Measurements from ENCODE around the gene USP40. TPM values are rescaled to one million over a fixed set of nuclear protein-coding genes. Genes with fewer than 3 reads are reported as not detected.

USP40 gene
- total RNA-seq, 1 donor from 2014 or later = 49.8 TPM

DNA sequence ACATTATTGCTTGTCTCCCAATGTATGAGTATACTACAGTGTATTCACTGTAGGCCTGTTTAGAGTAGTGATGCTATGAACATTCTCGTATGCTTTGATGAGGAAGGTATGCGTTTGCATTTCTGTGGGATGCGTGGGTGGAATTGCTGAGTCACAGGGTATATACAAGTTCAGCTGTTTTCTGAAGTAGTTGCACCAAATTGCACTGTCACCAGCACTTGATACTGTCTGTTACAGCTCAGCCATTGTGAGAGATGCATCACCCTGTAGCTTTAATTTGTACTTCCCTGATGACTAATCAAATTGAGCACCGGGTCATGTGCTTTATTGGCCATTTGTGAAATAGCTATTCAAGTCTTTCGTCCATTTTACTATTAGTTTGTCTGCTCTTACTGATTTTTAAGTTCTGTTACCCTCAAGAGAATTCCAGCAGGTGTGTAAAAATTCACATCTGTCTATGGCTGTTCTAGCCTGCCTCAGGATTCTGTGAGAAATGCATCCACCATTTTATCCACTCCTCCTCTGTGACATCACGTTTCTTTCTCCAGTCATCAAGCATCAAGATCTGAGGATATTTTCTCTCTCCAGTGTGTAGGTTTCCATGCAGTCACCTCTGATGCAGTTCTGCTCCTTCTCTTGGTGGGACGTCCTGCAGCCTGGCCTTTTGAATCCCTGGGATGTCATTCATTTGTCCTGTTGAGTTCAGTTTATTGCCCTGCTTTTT, 139.8 kb downstream of the USP40 start:
- Histone ChIP-seq H3K36me3 (ENCODE audit: control insufficient read depth, insufficient read depth, low read length) (no peaks in the 10 kb centered on the region), H3K27me3 (ENCODE audit: control insufficient read depth, insufficient read depth, low read length) (no peaks in the 10 kb centered on the region), H3K4me3 (ENCODE audit: low read depth, low read length) (no peak overlapping the region)
- DNase-seq (ENCODE audit: low read depth) = peak; percentile 54
- TF ChIP-seq, protein P1, sequence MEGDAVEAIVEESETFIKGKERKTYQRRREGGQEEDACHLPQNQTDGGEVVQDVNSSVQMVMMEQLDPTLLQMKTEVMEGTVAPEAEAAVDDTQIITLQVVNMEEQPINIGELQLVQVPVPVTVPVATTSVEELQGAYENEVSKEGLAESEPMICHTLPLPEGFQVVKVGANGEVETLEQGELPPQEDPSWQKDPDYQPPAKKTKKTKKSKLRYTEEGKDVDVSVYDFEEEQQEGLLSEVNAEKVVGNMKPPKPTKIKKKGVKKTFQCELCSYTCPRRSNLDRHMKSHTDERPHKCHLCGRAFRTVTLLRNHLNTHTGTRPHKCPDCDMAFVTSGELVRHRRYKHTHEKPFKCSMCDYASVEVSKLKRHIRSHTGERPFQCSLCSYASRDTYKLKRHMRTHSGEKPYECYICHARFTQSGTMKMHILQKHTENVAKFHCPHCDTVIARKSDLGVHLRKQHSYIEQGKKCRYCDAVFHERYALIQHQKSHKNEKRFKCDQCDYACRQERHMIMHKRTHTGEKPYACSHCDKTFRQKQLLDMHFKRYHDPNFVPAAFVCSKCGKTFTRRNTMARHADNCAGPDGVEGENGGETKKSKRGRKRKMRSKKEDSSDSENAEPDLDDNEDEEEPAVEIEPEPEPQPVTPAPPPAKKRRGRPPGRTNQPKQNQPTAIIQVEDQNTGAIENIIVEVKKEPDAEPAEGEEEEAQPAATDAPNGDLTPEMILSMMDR (IDR thresholded peaks at IDR 0.05; ENCODE audit: insufficient read depth, low read length, poor library complexity, severe bottlenecking) = no peak

Other genes starting within 250 kb of the USP40 start
- 15.3 and 16.0 TPM in 2 replicates for gene DGKD, start 212.3 kb downstream of the USP40 start, total RNA-seq
- not detected in 2 replicates for gene UGT1A8, start 50.9 kb upstream of the USP40 start, total RNA-seq
- not detected in 2 replicates for gene UGT1A10, start 69.7 kb upstream of the USP40 start, total RNA-seq
- not detected in 2 replicates for gene UGT1A9, start 105.1 kb upstream of the USP40 start, total RNA-seq
- not detected in 2 replicates for gene UGT1A7, start 115.1 kb upstream of the USP40 start, total RNA-seq
- gene UGT1A6, start 126.1 kb upstream of the USP40 start, total RNA-seq = 0.13 and 0.27 TPM in 2 replicates
- not detected in 2 replicates for gene UGT1A5, start 146.1 kb upstream of the USP40 start, total RNA-seq
- not detected in 2 replicates for gene UGT1A4, start 152.0 kb upstream of the USP40 start, total RNA-seq
- not detected in 2 replicates for gene UGT1A3, start 162.3 kb upstream of the USP40 start, total RNA-seq
- not detected in 2 replicates for gene UGT1A1, start 193.5 kb upstream of the USP40 start, total RNA-seq
- not detected in 2 replicates for gene MROH2A, start 211.5 kb upstream of the USP40 start, total RNA-seq

Data from kidney epithelial cell (primary cell).